GM18873 (cell line): ENCODE results near the gene KIAA1755.

Experiments used
- ATAC-seq: cut with Tn5 transposase; IDR thresholded peaks from one replicate; pipeline ENCODE4 v1.9.1; 2021; ENCODE audit warnings: mild to moderate bottlenecking, moderate library complexity, moderate number of reproducible peaks; ENCODE audit not compliant: unreplicated experiment, low FRiP score

KIAA1755 gene

GRCh38 chr20:38221119-38221589 is 39.4 kb downstream of the KIAA1755 start:
- no peak for ATAC-seq

- ATAC-seq = no peak
Observed at GRCh38 chr20:38220587-38221118, 39.9 kb downstream of the KIAA1755 start.

GRCh38 chr20:38219006-38219950 is 41.3 kb downstream of the KIAA1755 start:
- no peak for ATAC-seq

GRCh38 chr20:38218566-38218885 is 42.0 kb downstream of the KIAA1755 start:
- ATAC-seq = no peak

GRCh38 chr20:38217791-38218565 is 42.6 kb downstream of the KIAA1755 start:
- ATAC-seq = no peak

GRCh38 chr20:38216746-38217595 is 43.6 kb downstream of the KIAA1755 start:
- no peak for ATAC-seq

- ATAC-seq = no peak
Observed at GRCh38 chr20:38216201-38216600, 44.3 kb downstream of the KIAA1755 start.

- no peak for ATAC-seq
Observed at GRCh38 chr20:38215194-38216182, 45.0 kb downstream of the KIAA1755 start.

GRCh38 chr20:38214256-38215193 is 46.0 kb downstream of the KIAA1755 start:
- no peak for ATAC-seq

GRCh38 chr20:38213607-38213940 is 47.0 kb downstream of the KIAA1755 start:
- ATAC-seq = no peak

- no peak for ATAC-seq
Observed at GRCh38 chr20:38212806-38213606, 47.5 kb downstream of the KIAA1755 start.

GRCh38 chr20:38211200-38212097 is 49.1 kb downstream of the KIAA1755 start:
- ATAC-seq = no peak

GRCh38 chr20:38210741-38211140 is 49.8 kb downstream of the KIAA1755 start:
- ATAC-seq = no peak

GRCh38 chr20:38209736-38210405 is 50.7 kb downstream of the KIAA1755 start:
- no peak for ATAC-seq

- ATAC-seq = no peak
Observed at GRCh38 chr20:38209054-38209675, 51.4 kb downstream of the KIAA1755 start.
